NCI-H460 (cell line): ENCODE data around the gene IARS2. TPM values are rescaled to one million over a fixed set of nuclear protein-coding genes. Genes with fewer than 3 reads are reported as not detected.
"Not testable (repeated sequence)": the region's sequence is repeated elsewhere in the genome, so short reads cannot be mapped to it uniquely, and the experiment has no call there.

Experiments used
- DNase-seq: peaks from one replicate; pipeline ENCODE4 v3.0.0-alpha.2; 2016; ENCODE audit warnings: low read depth; ENCODE audit errors: extremely low read depth
- polyA plus RNA-seq: library from polyadenylated mRNA; depleted of rRNA; stranded (reverse); fragments of >200 nt; gene quantifications from 2 replicates; pipeline ENCODE4 v1.2.3, GENCODE V29; 2014; cell fraction: nucleus; rRNA removed
- total RNA-seq: library from RNA; depleted of rRNA; stranded (reverse); fragments of >200 nt; shearing (Covaris generic); gene quantifications from 2 replicates; pipeline ENCODE4 v1.2.3, GENCODE V29; 2014; rRNA removed

Gene IARS2
- total RNA-seq: 228 and 257 TPM in 2 replicates
- polyA plus RNA-seq: 262 and 345 TPM in 2 replicates

DNA sequence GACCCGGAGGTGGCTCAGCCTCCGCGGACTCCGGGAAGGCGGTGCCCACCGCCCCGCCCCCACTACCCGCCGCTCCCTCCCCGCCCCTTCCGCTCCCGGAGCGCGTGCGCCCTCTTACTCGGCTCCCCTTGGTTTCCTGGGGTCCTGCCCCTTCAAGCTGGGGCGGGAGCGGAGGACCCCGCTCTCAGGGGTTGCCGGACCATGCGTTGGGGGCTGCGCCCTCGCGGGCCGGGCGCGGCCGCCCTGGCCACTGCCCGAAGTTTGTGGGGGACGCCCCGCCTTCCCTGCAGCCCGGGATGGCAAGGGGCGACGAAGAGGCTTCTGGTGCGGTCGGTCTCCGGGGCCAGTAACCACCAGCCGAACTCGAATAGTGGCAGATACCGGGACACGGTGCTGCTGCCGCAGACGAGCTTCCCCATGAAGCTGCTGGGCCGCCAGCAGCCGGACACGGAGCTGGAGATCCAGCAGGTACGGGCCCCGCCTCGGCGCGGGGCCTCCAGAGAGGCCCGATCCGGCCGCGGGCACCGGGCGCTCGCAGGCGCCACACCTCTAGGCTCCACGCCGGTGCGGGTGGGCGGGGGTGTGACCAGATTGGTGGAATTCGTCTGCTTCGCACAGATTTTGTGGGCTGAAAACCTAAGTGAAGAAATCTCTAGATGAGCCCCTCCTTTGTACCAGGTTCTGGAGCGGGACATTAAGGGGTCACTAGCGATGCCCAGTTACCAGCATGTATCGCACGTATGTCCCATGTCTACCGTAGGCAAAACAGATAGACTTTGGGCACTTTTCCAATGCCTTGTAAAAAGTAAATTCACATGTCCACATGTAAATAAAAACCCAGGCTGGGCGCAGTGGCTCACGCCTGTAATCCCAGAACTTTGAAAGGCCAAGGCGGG is at the start of gene IARS2:
TSS of gene IARS2 (plus strand) at position 117 of the 896 bp plus-strand sequence. CDS start at position 202, 85 bp downstream.
- peak; percentile 86 for DNase-seq

DNA sequence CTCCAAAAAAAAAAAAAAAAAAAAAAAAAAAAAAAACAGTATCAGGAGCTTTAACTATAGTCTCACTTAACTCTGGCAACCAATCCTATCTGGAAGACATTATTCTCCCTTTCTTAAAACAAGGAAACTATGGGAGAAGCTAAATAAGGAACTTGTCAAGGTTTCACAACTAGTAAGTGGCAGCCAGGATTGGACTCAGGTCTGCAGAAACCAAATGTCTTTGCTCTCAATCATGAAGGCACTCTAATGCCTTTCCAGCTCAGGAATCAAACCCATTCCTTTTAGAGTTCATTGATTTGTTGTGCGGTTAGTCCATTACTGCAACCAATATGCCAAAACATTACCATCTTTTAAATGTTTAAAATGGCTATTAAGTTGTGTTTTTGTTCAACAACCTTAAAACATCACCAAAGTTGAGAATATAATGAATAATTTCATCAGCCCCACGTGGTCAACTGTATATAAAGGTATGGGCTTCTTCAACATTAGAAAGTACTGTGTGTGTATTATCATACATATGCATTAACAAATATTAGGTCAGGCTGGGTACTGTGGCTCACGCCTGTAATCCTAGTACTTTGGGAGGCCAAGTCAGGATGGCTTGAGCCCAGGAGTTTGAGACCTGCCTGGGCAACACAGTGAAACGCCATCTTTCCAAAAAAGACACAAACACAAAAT is 49.1 kb upstream of the IARS2 start:
- no peak for DNase-seq

DNA sequence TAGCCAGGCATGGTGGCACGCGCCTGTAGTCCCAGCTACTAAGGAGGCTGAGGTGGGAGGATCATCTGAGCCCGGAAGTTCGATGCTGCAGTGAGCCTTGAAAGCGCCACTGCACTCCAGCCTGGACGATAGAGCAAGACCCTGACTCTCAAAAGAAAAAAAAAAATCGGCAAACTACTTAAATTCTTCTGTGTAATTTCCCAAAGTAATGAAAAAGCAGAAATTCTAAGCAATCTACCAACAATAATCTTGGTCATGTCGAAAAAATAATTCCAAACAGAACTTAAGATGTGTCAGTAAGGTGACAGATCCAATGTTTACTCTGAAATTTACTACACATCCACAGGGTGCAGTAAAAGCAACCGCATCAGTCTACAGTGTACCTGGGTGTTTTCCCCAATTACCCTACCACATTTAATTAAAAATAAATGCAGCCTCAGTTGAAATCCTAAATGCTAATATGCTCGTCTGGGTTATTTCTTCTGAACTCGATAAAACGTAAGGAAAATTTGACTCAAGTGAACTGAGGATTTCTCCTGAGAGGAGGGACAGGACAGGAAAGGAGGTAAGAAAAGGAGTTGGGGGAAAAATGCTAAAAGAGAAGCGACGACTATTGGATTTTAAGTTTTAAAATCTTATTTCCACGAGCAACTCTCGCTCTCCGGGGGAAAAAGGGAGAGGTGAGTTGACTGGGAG is 48.4 kb upstream of the IARS2 start:
- peak; percentile 6 for DNase-seq

DNA sequence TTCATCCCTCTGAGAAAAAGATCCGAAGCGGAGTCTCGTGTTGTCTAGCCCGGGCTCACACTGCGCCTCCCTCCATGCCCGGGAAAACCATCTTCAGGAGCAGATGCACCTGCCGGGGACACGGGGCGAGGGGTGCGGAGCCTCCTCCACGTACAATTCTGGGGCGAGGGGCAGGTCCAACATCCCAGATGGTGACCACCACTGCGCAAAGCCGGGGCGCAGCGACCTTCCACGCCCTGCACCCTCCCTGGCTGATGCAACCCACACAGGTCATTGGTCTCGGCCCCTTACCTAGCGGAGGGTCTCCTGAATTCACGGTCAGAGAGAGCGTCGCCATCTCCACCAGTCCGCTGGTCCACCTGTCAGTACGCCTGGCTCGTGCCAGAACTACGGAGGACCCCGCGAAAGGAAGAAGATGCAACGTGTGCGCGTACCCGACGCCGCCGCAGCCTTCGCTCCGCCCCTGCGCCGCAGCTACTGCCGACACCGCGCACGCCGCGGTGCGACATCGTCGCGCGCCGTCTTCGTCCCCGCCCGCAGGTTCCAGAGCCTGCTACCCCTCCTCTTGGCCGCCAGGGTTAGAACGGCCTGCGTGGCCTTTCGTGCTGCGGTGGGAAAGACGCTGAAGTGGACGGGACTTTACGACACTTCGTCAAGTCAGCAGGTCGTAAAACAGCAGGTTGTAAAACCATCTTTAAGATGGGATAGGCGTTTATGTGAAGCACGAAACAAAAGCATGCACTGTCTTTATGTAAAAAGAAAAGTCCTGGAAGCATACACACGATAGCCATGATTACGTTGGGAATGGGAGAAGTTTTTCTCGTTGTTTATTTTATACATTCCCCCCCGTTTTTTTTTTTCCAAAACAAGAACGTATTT is 47.6 kb upstream of the IARS2 start, which contains the start of gene EPRS1:
TSS of gene EPRS1 (minus strand) at position 454 of the 879 bp plus-strand sequence. CDS start at position 337, 117 bp downstream.
- DNase-seq: peak; percentile 98

DNA sequence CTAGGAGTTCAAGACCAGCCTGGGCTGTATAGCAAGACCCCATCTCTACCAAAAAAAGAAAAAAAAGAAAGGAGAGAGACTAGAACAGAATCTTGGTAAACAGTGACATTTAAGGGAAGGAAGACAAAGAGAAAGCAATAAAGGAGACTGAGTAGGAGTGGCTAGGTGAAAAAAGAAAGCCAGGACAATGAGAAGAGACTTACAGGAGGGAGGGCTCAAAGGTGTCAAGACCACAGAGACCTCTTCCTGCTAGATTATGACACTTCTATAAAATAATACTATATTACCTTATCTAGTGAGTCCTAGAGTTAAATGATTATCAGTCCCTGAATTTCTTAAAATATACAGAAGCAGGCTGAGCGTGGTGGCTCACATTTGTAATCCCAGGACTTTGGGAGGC is 37.6 kb upstream of the IARS2 start:
- DNase-seq: no peak

DNA sequence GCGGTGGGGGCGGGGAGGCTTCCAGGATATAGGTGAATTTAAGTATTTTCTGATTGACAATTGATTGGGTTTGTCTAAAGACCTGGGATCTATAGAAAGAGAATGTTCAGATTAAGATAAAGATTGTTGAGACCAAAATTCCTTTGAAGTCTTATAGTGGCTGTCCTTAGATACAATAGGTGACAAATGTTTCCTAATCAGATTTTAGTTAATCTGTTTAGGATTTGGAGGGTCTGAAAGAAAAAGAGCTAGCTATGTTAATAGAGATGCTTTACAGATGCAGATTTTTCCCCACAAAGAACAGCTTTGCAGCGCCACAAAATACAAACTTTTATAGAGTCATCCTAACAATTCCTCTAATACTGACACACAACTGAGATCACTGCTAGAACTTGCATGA is 33.1 kb upstream of the IARS2 start:
- no peak for DNase-seq

DNA sequence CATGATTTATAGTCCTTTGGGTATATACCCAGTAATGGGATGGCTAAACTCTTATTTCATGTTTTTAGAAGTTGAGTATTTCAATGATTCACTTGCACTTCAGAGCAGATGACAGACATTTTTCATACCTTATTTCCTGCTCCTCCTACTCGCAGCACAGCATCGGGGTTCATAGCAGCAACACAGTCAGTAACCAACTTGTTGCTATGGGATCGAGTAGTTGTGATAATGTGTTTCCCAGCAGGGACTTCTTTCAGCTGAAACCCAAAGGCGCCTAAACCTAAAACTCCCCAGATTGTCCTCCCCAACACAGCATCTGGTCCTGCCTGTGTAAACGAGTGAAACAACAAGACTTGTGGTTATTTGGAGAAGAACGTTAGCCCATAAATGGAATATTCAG is 31.3 kb upstream of the IARS2 start:
- DNase-seq: no peak

DNA sequence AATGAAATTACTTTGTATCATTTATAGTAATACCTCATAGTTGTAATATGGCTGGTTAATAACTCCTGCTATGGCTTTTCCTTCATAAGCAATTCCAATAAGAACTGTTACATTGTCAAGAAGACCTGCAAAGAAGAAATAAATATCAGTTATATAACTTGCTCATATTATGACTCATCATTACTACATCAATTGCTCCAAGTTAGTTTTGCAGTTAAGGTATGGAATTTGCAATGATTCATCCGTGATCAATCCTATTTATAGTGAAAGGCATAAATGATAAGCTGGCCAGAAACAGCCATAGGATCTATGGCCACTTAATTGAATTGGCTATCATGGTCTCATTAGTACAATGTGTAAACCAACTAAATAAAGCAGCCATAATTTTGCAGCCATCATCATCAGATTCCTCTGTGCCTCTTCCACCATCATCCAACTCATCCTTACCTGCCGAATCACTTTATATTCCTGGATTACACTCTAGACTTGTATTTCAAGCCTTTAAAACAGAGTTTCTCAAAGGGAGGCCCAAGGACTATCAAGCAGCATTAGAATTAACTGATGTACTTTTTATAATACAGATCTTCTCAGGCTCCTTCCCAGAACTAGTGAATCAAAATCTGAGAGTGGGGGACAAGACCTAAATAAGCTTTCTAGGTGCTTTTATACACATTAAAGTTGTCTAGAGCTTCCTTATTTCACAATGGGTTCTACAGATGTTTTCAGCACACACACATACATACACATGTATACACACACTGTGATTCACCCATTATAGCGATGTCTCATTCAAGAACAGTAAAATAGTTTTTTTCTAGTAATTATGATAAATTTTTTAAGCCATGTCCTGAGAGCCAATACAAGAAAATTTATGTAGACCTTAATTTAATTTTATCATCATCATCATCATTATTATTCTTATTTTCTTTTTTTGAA is 26.4 kb upstream of the IARS2 start:
- no peak for DNase-seq

DNA sequence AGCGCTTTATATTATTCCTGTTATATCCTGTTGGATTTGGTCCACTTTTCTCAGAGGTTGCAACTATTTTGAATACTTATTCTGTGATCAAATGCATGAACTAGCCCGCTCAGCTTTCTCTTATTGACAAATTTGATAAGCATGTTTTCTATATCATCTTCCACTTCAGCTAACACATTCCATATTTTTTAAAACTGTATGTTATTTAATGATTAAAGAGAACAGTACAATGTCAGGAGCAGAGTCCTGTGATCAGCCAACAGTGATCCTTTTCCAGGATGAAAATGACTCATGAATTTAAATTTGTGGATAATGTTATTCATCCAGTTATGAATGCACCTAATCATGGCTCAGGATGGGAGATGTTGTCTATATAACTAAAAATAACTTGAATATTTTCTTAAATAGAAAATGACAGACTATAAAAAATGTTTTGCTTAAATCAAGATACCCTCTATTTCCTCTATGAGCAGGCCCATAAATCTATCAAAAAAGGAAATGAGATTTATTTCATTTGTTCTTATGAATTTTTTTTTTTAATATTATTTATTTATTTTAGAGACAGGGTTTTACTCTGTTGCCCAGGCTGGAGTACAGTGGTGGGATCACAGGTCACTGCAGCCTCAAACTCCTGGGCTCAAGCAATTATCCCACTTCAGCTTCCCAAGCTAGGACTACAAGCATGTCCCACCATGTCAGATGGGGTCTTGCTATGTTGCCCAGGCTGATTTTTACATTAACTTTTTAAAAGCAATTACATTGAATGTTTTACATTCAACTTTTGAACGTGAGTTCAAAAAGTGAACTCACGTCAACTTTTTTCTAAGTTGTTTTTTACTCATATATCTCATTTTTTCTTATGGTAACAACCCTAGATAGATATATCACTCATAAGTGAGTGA is 16.8 kb upstream of the IARS2 start:
- no peak for DNase-seq

DNA sequence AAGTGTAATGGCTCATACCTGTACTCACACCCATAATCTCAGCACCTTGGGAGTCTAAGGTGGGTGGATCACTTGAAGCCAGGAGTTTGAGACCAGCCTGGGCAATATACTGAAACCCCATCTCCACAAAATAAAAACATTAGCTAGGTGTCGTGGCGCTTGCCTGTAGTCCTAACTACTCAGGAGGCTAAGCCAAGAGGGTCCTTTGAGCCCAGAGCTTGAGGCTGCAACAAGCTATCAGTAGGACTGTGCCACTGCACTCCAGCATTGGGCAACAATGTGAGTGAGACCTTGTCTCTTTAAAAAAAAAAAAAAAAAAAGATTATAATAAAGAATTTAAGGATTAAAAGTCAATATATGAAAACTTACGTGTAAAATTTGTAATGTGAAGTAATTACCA is 16.0 kb upstream of the IARS2 start:
- DNase-seq: no peak

DNA sequence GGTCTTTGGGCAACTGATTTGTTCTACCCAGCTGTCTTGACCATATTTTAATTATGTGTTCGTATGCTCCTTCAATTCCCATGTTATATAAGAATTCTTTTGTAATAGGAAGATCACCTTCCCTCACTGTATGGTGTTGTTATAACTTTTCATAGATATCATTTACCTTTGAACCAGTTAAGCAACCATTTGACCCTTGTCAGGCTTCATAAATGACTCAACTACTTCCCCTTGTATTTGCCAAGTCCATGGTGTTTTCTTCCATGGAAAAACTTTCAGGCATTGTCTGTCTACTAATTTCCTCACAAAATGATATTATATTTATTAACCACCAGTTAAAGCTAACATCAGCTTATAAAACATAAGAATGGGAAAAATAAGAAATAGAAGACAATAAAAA is 9.5 kb upstream of the IARS2 start:
- DNase-seq: no peak

DNA sequence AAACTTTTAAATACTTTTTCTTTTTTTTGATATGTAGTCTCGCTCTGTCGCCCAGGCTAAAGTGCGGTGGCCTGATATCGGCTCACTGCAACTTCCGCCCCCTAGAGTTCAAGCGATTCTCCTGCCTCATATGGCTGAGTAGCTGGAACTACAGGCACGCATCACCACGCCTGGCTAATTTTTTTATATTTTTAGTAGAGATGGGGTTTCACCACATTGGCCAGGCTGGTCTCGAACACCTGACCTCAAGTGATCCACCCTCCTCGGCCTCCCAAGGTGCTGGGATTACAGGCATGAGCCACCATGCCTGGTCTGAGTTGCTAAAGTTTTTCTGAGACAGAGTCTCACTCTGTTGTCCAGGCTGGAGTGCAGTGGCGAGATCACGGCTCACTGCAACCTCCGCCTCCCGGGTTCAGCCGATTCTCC is 7.7 kb upstream of the IARS2 start:
- not testable (repeated sequence) for DNase-seq

DNA sequence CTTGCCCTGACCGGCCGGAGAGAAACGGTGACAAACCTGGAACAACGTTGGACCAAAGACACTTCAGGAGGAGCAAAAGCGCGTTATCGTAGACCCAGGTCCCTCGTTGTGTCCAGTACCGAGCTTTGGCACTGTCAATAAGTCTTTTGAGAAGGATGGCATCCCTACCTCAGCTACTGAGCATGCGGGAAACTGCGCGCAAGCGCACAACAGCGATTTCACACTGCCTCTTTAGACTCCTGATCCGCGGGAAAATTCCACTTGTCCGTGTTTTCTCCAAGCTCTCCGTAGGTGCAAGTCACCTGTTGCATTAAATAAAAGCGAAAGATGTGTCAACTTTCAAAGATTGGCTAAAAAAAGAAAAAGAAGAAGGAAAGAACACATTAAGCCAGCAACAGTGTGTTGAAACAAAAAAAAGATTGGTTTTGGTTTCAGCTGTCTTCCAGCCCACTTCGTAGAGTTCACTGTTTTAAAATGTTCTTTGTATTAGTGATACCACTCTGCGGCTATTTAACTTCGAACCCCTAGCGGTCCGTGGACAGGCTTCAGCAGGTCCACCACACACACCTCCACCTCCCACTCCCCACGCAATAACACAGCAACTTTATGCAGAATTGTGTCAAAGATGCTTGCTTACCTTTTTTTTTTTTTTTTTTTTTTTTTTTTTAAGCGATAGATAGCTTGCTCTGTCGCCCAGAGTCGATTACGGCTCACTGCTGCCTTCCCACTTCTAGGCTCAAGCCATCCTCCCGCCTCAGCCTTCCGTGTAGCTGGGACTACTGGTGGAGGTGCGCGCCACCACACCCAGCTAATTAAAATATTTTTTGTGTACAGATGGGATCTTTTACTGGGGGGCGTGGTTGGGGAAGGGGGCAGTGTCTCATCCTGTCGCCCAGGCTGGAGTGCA is 4.0 kb upstream of the IARS2 start, which contains the start of gene BPNT1:
TSS of gene BPNT1 (minus strand) at position 139 of the 907 bp plus-strand sequence. CDS start 9,942 bp downstream, outside the sequence.
- DNase-seq: peak; percentile 97

DNA sequence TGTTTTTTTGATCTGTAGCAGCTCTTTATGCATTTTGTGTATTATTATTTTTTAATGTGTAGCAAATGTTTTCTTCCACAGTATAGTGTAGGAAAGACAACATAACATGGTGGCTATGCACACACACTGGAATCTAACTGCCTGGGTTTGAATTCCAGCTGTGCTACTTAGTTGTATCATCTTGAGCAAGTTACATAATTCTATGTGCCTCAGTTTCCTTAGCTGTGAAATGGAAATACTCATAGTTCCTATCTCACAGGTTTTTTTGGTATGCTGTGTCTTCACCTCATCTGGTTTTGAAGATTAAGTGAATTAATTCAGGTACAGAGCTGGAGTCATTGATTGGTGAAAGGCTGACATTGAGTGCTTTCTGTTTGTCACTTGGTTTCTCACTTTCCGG is 1.2 kb upstream of the IARS2 start:
- no peak for DNase-seq

DNA sequence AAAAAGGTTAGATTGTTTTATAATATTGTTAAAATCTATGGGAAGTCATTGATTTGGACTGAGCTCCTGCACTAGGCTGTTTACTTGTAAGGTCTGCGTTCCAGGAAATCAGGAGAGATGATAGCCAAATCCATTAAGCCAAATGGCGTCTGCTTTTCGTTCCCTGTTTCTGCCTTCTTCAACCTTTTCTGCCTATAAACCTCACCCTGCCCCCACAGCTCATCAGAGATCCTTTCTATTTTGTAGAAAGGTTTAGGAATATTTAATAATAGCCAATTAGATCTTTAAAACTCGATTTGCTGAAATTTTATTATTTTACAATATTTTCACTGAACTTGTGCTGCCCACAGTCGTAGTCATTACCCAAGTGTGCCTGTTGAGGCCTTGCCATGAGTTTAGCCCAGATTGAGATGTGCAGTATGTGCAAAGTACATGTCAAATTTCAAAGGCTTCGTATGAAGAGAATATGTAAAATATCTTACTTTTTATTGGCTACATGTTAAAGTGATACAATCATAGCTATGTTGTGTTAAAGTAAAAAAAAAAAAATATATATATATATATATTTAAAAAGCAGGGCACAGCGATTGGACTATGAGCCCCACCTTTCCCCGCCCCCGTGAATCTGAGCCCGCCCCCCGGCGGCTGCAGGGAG is 444 bp upstream of the IARS2 start:
- no peak for DNase-seq

DNA sequence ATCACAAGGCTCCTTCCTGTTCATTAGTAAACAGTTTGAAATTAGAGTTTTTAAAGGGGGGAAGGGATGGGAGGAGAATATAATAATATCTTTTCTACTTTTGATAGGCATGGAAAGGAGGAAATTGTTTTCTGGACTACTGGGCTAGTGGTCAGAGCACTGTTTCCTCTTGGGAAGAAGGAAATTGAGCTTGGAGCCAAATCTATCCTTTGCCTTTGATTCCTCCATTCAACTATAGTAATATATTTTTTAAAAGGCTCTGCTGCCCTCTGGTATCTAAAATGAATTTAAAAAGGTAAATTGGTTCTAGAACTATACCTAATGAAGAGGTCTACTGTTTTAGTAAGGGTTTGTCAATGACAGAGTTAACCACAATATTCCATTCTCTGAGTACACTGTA is 5.9 kb downstream of the IARS2 start:
- no peak for DNase-seq
